Neural progenitor cell (in vitro differentiated cells): ENCODE results near the gene NTF3.

Source experiments
- EZH2 ChIP-seq: fragments of 200-600 bp; sonication (generic); IDR thresholded peaks from 2 replicates; pipeline ENCODE4 v1.6.1; 2017; ENCODE audit warnings: antibody characterized with exemption, mild to moderate bottlenecking, moderate library complexity
- TF ChIP-seq, protein P1 (sequence below): fragments of 200-600 bp; sonication (generic); IDR thresholded peaks from 2 replicates; pipeline ENCODE4 v1.5.1; 2017; ENCODE audit warnings: antibody characterized with exemption, mild to moderate bottlenecking

DNA sequence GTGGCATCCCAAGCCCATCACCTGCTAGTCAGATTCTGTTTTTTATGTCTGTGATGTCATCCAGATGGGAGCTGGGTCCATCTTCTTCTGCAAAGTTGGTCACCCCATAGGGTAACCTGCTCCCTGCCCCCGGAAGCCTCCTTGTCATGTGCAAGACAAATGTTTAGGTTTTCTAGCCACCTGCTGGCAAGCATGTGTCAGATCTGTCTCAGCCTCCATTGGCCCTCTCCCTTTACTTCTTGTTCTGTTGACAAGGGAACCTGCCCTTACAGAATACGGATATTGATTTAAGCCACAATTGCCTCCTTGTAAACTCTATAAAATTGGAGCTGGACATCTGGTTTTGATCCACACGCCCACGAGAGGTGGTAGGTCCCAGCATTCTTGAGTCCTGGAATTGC is 7.5 kb downstream of the NTF3 start:
- TF ChIP-seq, protein P1, sequence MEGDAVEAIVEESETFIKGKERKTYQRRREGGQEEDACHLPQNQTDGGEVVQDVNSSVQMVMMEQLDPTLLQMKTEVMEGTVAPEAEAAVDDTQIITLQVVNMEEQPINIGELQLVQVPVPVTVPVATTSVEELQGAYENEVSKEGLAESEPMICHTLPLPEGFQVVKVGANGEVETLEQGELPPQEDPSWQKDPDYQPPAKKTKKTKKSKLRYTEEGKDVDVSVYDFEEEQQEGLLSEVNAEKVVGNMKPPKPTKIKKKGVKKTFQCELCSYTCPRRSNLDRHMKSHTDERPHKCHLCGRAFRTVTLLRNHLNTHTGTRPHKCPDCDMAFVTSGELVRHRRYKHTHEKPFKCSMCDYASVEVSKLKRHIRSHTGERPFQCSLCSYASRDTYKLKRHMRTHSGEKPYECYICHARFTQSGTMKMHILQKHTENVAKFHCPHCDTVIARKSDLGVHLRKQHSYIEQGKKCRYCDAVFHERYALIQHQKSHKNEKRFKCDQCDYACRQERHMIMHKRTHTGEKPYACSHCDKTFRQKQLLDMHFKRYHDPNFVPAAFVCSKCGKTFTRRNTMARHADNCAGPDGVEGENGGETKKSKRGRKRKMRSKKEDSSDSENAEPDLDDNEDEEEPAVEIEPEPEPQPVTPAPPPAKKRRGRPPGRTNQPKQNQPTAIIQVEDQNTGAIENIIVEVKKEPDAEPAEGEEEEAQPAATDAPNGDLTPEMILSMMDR = peak; percentile 20
- TF ChIP-seq EZH2 = no peak
